HG03432 (cell line): ENCODE measurements around the gene AP3S1.

Source experiments
- ATAC-seq: cut with Tn5 transposase; IDR thresholded peaks from one replicate; pipeline ENCODE4 v1.9.1; 2021; ENCODE audit warnings: mild to moderate bottlenecking, moderate library complexity; ENCODE audit not compliant: unreplicated experiment

The AP3S1 gene

GRCh38 chr5:115934388-115934974, 92.7 kb downstream of the AP3S1 start:
- no peak for ATAC-seq

- ATAC-seq = no peak
Measured at GRCh38 chr5:115936031-115936430, 94.3 kb downstream of the AP3S1 start.

GRCh38 chr5:115939059-115939458, 97.3 kb downstream of the AP3S1 start:
- ATAC-seq = no peak

GRCh38 chr5:115940080-115940810, 98.5 kb downstream of the AP3S1 start:
- no peak for ATAC-seq

- ATAC-seq = no peak
Measured at GRCh38 chr5:115941051-115941675, 99.4 kb downstream of the AP3S1 start.

- no peak for ATAC-seq
Measured at GRCh38 chr5:115944501-115944900, 102.8 kb downstream of the AP3S1 start.

- no peak for ATAC-seq
Measured at GRCh38 chr5:115946655-115947054, 104.9 kb downstream of the AP3S1 start.

- ATAC-seq = no peak
Measured at GRCh38 chr5:115947260-115947659, 105.5 kb downstream of the AP3S1 start.

- ATAC-seq = no peak
Measured at GRCh38 chr5:115948091-115948534, 106.4 kb downstream of the AP3S1 start.

- no peak for ATAC-seq
Measured at GRCh38 chr5:115949096-115949495, 107.4 kb downstream of the AP3S1 start.

GRCh38 chr5:115952588-115952987, 110.9 kb downstream of the AP3S1 start:
- ATAC-seq = no peak

GRCh38 chr5:115954144-115954543, 112.4 kb downstream of the AP3S1 start:
- ATAC-seq = no peak

- no peak for ATAC-seq
Measured at GRCh38 chr5:115956957-115957356, 115.2 kb downstream of the AP3S1 start.

GRCh38 chr5:115961381-115962238, 119.9 kb downstream of the AP3S1 start:
- no peak for ATAC-seq

GRCh38 chr5:115962239-115962564, 120.5 kb downstream of the AP3S1 start, which contains the start of gene LVRN:
Gene LVRN, plus strand, starts transcription at chr5:115962475. Its CDS starts 143 bp downstream, at chr5:115962618.
- no peak for ATAC-seq

- ATAC-seq = no peak
Measured at GRCh38 chr5:115962565-115963402, 121.0 kb downstream of the AP3S1 start.

GRCh38 chr5:115963566-115963965, 121.8 kb downstream of the AP3S1 start:
- no peak for ATAC-seq
